ENCODE results near the gene TTLL6.

Gene TTLL6

DNA sequence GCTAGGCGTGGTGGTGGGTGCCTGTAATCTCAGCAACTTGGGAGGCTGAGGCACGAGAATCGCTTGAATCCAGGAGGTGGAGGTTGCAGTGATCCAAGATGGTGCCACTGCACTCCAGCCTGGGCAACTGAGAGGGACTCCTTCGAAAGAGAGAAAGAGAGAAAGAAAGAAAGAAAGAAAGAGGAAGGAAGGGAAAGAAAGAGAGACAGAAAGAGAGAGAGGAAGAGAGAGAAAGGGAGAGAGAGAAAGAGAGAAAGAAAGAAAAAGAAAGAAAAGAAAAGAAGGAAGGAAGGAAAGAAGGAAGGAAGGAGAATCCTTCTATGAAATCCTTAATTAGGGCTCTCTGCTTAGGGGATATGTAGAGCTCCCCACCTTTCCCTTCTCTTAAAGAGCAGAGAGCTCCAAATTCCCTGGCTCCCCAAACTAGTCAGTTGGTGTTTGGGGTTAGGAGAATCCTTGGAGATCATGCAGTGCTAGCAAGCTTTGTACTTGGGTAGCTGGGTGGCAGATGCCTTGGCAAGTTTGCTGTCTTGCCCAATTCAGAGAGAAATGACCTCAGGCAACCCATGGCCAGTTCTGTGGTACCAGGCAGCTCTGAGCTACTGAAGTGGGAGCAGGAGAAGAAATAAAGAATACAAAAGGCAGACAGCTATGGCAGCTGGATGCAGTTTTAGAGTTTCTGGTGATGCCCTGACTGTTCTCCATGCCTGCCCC, 79.5 kb downstream of the TTLL6 start:
- DNase-seq (ENCODE audit: low read depth), result no peak
- H3K4me3 ChIP-seq (ENCODE audit: low read length), result no peak overlapping the region
- TF ChIP-seq, protein P1, sequence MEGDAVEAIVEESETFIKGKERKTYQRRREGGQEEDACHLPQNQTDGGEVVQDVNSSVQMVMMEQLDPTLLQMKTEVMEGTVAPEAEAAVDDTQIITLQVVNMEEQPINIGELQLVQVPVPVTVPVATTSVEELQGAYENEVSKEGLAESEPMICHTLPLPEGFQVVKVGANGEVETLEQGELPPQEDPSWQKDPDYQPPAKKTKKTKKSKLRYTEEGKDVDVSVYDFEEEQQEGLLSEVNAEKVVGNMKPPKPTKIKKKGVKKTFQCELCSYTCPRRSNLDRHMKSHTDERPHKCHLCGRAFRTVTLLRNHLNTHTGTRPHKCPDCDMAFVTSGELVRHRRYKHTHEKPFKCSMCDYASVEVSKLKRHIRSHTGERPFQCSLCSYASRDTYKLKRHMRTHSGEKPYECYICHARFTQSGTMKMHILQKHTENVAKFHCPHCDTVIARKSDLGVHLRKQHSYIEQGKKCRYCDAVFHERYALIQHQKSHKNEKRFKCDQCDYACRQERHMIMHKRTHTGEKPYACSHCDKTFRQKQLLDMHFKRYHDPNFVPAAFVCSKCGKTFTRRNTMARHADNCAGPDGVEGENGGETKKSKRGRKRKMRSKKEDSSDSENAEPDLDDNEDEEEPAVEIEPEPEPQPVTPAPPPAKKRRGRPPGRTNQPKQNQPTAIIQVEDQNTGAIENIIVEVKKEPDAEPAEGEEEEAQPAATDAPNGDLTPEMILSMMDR (conservative IDR thresholded peaks at IDR 0.05; ENCODE audit: low read depth, low read length), result no peak

GRCh38 chr17:48735062-48735351, 82.0 kb downstream of the TTLL6 start:
- no peak overlapping the region for H3K4me3 ChIP-seq (ENCODE audit: low read length)
- TF ChIP-seq, protein P1 (conservative IDR thresholded peaks at IDR 0.05; ENCODE audit: low read depth, low read length), result no peak
- no peak for DNase-seq (ENCODE audit: low read depth)

DNA sequence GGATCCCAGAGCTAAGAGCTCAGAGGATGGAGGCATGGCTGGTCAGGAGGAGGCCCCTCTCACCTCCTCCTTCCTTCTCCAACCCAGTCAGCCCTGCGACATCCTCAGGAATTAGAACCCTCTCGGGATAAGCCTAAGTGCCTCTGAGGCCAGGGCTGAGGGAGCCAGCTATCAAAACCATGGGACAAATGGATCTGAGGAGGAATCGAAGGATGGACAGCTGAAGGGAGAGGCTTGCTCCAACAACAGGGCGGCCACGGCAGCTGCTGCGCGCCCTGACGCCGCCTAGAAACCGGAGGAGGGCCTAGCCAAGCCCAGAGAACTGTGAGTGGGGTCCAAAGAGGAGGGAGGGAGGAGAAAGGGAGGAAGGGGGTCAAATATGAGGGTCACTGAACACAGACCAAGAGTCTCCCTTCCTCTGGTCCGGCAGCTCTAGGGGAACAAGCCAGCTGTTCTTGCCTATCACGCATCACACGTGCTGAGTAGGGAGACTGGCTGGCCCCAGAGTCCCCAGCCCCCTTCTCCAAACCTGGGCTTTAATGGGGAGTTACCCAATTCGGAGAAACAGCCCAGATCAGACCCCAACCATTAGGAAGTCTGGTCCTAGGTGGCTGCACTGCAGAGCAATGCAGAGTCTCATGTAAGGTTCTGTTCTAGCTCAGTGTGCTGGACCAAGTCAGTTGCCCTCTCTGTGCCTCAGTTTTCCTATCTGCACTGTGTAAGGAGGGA, 82.5 kb downstream of the TTLL6 start:
- no peak overlapping the region for H3K4me3 ChIP-seq (ENCODE audit: low read length)
- DNase-seq (ENCODE audit: low read depth), result no peak
- TF ChIP-seq, protein P1 (conservative IDR thresholded peaks at IDR 0.05; ENCODE audit: low read depth, low read length), result no peak

- TF ChIP-seq, protein P1 (conservative IDR thresholded peaks at IDR 0.05; ENCODE audit: low read depth, low read length), result no peak
- H3K4me3 ChIP-seq (ENCODE audit: low read length), result no peak overlapping the region
- no peak for DNase-seq (ENCODE audit: low read depth)
Observed at GRCh38 chr17:48733632-48734328, 83.2 kb downstream of the TTLL6 start.

GRCh38 chr17:48732688-48733629, 84.1 kb downstream of the TTLL6 start:
- TF ChIP-seq, protein P1 (conservative IDR thresholded peaks at IDR 0.05; ENCODE audit: low read depth, low read length), result no peak
- DNase-seq (ENCODE audit: low read depth), result no peak
- no peak overlapping the region for H3K4me3 ChIP-seq (ENCODE audit: low read length)

- no peak overlapping the region for H3K4me3 ChIP-seq (ENCODE audit: low read length)
- TF ChIP-seq, protein P1 (conservative IDR thresholded peaks at IDR 0.05; ENCODE audit: low read depth, low read length), result no peak
- no peak for DNase-seq (ENCODE audit: low read depth)
Observed at GRCh38 chr17:48731355-48731754, 85.7 kb downstream of the TTLL6 start.

Data from retinal pigment epithelial cell (primary cell).